Upper lobe of left lung (tissue), 6 donors: Measurements from ENCODE around the gene CHSY1. TPM values are rescaled to one million over a fixed set of nuclear protein-coding genes. Genes with fewer than 3 reads are reported as not detected.

Experiments used
- ATAC-seq, 2 donors: fragments of 200-7000 bp; cut with Tn5 transposase; one replicate each; pipeline ENCODE4 v1.9.1; 2022; ENCODE audit warnings: mild to moderate bottlenecking in 2 of 2, moderate library complexity in 2 of 2; ENCODE audit not compliant: low FRiP score in 2 of 2
- DNase-seq, 2 donors: peaks; one replicate each; pipeline ENCODE4 v3.0.0-alpha.2; 2019 to 2020
- H3K27ac ChIP-seq, 4 donors: fragments of 200-600 bp; sonication (generic); one replicate each; pipeline ENCODE4 v1.5.1; 2016 to 2019
- H3K27me3 ChIP-seq, 4 donors: fragments of 200-600 bp; sonication (generic); one replicate each; pipeline ENCODE4 v1.5.1; 2017 to 2019
- H3K36me3 ChIP-seq, 4 donors: fragments of 200-600 bp; sonication (generic); one replicate each; pipeline ENCODE4 v1.5.1; 2016 to 2019
- H3K4me1 ChIP-seq, 4 donors: fragments of 200-600 bp; sonication (generic); one replicate each; pipeline ENCODE4 v1.5.1; 2018 to 2019
- H3K4me3 ChIP-seq, 4 donors: fragments of 200-600 bp; sonication (generic); one replicate each; pipeline ENCODE4 v1.5.1; 2017 to 2019; ENCODE audit warnings: mild to moderate bottlenecking in 2 of 4, moderate library complexity in 1 of 4
- H3K9me3 ChIP-seq, 4 donors: fragments of 200-600 bp; sonication (generic); one replicate each; pipeline ENCODE4 v1.5.1; 2018 to 2019
- EP300 ChIP-seq, 4 donors: sonication (generic); formaldehyde crosslinking; IDR thresholded peaks; one replicate each; pipeline ENCODE4 v1.5.1; 2017; ENCODE audit warnings: antibody characterized with exemption in 4 of 4, control low read depth in 2 of 4
- POLR2A ChIP-seq, 4 donors: fragments of 450-650 bp; IDR thresholded peaks; one replicate each; pipeline ENCODE4 v1.5.1; 2016 to 2017; ENCODE audit warnings: antibody characterized with exemption in 4 of 4, mild to moderate bottlenecking in 2 of 4
- POLR2AphosphoS5 ChIP-seq, 2 donors: sonication (generic); formaldehyde crosslinking; IDR thresholded peaks; one replicate each; pipeline ENCODE4 v1.5.1; 2017; ENCODE audit warnings: antibody characterized with exemption in 2 of 2
- WGBS, 2 donors: methylation state at CpG; one replicate each; pipeline ENCODE4 v1.1.5; 2017 to 2018; 5-methylcytosine and 5-hydroxymethylcytosine counted together
- total RNA-seq, 6 donors: library from RNA; depleted of rRNA in 4 of 6; stranded (reverse); fragments of >200 nt in 4 of 6; gene quantifications; one replicate each; pipeline versions ENCODE4 v1.1.0 to v1.2.1, GENCODE V29; 2016 to 2021
- TF ChIP-seq, protein P1 (sequence below), 6 experiments: fragments of 450-650 bp in 4 of 6; fragments of 200-600 bp in 2 of 6; sonication (generic) in 2 of 6; IDR thresholded peaks; one replicate each; pipeline ENCODE4 v1.5.1; 2016 to 2019; ENCODE audit warnings: antibody characterized with exemption in 6 of 6
- donor health status: DM: no; HTN: no; CAD: no; lungs with moderate emphysema.
- donor health status: DM: no; HTN: yes; CAD: no; lungs with severe emphysema.

CHSY1 gene
- total RNA-seq, 6 donors from 2014 or later, result 12.4 to 38.3 (median 23.7) TPM

DNA sequence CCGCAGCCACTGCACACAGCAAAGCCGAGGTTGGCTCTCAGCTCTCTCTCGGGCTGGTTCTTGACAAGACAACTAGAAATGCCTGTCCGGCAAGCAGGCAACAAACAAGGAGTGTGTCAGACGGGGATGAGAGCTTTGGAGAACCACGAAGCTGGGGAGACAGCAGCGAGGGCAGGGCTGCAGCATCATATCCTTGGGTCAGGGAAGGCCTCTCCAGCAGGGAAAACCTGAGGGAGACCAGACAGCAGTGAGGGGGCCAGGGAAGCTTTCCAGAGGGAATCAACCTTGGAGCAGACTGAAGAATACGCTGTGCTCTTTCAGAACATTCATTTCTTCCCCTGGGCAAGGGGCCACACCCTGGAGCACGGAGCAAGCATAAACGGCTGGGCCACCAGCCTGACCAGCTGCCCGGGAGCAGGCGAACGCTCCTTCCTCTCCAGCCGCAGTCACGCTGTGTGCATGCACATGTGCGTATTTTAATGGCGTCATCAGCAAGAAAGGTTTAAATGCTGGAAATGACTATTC, 58.7 kb downstream of the CHSY1 start:
- no peaks in the 10 kb centered on the region for H3K9me3 ChIP-seq
- peak overlapping the region in 1 of 4 donors; percentile 19 for H3K4me3 ChIP-seq
- 69 to 73% methylated on average over 17 of the region's 17 CpGs for WGBS, 2 donors
- peak in 1 of 2 donors; percentile 39 for DNase-seq
- peak overlapping the region; percentile 69 to 76 (median 71) for H3K27ac ChIP-seq
- H3K27me3 ChIP-seq, result no peaks in the 10 kb centered on the region
- H3K4me1 ChIP-seq, result peaks cover 25 to 62% (median 46%) of the 10 kb centered on the region in 4 donors
- H3K36me3 ChIP-seq, result no peaks in the 10 kb centered on the region
- ATAC-seq, result peak; percentile 47 to 89
- TF ChIP-seq, protein P1, sequence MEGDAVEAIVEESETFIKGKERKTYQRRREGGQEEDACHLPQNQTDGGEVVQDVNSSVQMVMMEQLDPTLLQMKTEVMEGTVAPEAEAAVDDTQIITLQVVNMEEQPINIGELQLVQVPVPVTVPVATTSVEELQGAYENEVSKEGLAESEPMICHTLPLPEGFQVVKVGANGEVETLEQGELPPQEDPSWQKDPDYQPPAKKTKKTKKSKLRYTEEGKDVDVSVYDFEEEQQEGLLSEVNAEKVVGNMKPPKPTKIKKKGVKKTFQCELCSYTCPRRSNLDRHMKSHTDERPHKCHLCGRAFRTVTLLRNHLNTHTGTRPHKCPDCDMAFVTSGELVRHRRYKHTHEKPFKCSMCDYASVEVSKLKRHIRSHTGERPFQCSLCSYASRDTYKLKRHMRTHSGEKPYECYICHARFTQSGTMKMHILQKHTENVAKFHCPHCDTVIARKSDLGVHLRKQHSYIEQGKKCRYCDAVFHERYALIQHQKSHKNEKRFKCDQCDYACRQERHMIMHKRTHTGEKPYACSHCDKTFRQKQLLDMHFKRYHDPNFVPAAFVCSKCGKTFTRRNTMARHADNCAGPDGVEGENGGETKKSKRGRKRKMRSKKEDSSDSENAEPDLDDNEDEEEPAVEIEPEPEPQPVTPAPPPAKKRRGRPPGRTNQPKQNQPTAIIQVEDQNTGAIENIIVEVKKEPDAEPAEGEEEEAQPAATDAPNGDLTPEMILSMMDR (IDR thresholded peaks at IDR 0.05), result no peak
- TF ChIP-seq POLR2AphosphoS5 (IDR thresholded peaks at IDR 0.05) (no peak), POLR2A (IDR thresholded peaks at IDR 0.05) (no peak), EP300 (IDR thresholded peaks at IDR 0.05) (no peak)

DNA sequence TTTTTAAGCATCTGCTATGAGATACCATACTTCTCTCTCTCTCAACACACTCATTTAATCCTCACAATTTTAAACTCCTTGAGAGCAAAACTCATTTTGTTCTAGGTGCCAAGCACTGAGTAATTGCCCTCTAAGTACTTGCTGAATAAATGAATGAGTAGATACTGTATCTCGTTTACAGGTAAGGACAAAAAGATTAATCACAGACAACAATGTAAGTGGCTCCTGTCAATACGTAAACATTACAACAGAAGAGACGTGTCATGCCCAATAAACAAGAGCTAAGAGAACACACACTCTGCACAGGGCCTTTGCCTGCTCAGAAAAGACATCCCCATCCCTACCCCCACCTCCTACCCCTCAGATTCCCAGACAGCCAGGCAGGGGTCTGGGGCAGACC, 59.8 kb downstream of the CHSY1 start:
- H3K4me1 ChIP-seq, result peaks cover 28 to 60% (median 52%) of the 10 kb centered on the region in 4 donors
- H3K4me3 ChIP-seq, result no peak overlapping the region
- H3K27ac ChIP-seq, result peak overlapping the region in 2 of 4 donors; percentile 73 to 76
- no peaks in the 10 kb centered on the region for H3K9me3 ChIP-seq
- no peaks in the 10 kb centered on the region for H3K36me3 ChIP-seq
- no peak for TF ChIP-seq POLR2A (IDR thresholded peaks at IDR 0.05)
- TF ChIP-seq, protein P1 (IDR thresholded peaks at IDR 0.05), result no peak
- no peak for TF ChIP-seq EP300 (IDR thresholded peaks at IDR 0.05)
- DNase-seq (no peak), ATAC-seq (no peak)
- 49 to 54% methylated on average over 3 of the region's 3 CpGs for WGBS, 2 donors
- H3K27me3 ChIP-seq, result no peaks in the 10 kb centered on the region

DNA sequence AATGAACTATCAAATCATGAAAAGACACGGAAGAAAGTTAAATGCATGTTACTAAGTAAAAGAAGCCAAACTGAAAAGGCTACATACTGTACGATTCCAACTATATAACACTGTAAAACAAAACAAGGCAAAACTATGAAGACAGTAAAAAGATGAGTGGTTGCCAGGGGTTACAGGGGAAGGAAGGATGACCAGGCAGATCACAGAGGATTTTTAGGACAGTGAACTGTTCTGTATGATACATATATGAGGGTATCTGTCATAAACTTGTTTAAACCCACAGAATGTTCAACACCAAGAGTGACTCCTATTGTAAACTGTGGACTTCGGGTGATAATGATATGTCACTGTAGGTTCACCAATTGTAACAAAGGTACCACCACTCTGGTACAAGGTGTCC, 60.6 kb downstream of the CHSY1 start:
- Histone ChIP-seq H3K9me3 (no peaks in the 10 kb centered on the region), H3K4me1 (peaks cover 28 to 66% (median 58%) of the 10 kb centered on the region in 4 donors), H3K27me3 (no peaks in the 10 kb centered on the region), H3K36me3 (no peaks in the 10 kb centered on the region), H3K4me3 (no peak overlapping the region), H3K27ac (peak overlapping the region in 1 of 4 donors; percentile 73)
- ATAC-seq (no peak), DNase-seq (no peak)
- TF ChIP-seq POLR2A (IDR thresholded peaks at IDR 0.05) (no peak), POLR2AphosphoS5 (IDR thresholded peaks at IDR 0.05) (no peak), EP300 (IDR thresholded peaks at IDR 0.05) (no peak)
- TF ChIP-seq, protein P1 (IDR thresholded peaks at IDR 0.05), result no peak
- 77 to 83% methylated on average over 3 of the region's 3 CpGs for WGBS, 2 donors

DNA sequence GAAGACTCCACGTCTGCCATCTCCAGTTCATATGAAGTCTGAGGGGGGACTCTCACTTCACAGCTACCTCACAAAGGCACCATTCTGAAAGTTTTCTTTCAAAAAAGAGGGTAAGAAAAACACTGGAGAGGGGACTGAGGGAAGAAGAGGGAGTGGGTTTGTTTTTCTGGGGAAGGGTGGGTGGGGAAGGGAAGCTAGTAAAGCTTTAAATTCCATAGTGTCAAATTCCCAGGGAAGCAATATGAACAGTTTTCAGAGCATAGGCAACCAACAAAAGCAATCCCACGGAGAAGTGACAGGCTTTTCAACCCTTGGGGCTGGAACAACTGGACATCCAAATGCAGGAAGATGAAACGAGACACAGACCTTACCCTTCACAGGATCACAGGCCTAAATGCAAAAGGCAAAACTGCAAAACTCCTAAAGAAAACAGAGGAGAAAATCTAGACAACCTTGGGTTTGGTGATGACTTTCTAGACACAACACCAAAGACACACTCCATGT, 61.7 kb downstream of the CHSY1 start:
- Histone ChIP-seq H3K4me1 (peaks cover 31 to 74% (median 61%) of the 10 kb centered on the region in 4 donors), H3K4me3 (no peak overlapping the region), H3K27ac (peak overlapping the region; percentile 67 to 86 (median 76)), H3K27me3 (no peaks in the 10 kb centered on the region), H3K9me3 (no peaks in the 10 kb centered on the region), H3K36me3 (no peaks in the 10 kb centered on the region)
- TF ChIP-seq EP300 (IDR thresholded peaks at IDR 0.05) (no peak), POLR2AphosphoS5 (IDR thresholded peaks at IDR 0.05) (no peak), POLR2A (IDR thresholded peaks at IDR 0.05) (no peak)
- TF ChIP-seq, protein P1 (IDR thresholded peaks at IDR 0.05), result no peak
- ATAC-seq, result no peak
- no peak for DNase-seq
- 56 to 60% methylated on average over 3 of the region's 3 CpGs for WGBS, 2 donors
